CD4-positive, alpha-beta T cell treated with Interleukin-2 at 100 ng/mL for 4 hours (primary cell): ENCODE results near the gene NUB1.

Experiments used
- DNase-seq: peaks from one replicate; pipeline ENCODE4 v3.0.0-alpha.2; 2020; ENCODE audit warnings: low spot score

The NUB1 gene

DNA sequence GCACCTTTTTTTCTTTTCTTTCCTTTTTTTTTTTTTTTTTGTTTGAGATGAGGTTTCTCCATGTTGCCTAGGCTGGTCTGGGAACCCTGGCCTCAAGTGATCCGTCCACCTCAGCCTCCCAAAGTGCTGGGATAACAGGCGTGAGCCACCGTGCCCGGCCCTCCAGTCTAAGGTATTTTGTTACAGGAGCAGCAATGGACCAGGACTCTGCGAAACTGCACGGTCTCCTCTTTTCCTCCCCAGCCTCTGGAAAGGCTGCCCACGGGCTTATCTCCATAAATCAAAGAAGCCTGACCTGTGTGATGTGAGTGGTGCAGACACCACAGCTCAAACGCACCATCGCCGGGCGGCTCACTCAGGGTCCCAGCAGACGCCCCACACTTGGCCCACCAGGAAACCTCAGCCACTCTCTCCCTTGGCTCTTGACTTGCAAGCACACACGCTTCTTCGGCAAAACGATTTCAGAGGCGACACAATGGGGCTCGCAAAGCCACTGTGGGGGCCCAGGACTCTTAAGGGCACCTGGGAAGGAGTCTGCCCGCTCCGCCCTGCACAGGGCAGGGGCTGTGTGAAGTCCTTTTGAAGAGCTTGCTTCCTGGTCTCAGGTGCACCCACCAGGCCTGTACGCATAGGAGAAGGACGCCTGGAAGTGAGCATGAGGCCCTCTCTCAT is 47.6 kb downstream of the NUB1 start:
- no peak for DNase-seq

DNA sequence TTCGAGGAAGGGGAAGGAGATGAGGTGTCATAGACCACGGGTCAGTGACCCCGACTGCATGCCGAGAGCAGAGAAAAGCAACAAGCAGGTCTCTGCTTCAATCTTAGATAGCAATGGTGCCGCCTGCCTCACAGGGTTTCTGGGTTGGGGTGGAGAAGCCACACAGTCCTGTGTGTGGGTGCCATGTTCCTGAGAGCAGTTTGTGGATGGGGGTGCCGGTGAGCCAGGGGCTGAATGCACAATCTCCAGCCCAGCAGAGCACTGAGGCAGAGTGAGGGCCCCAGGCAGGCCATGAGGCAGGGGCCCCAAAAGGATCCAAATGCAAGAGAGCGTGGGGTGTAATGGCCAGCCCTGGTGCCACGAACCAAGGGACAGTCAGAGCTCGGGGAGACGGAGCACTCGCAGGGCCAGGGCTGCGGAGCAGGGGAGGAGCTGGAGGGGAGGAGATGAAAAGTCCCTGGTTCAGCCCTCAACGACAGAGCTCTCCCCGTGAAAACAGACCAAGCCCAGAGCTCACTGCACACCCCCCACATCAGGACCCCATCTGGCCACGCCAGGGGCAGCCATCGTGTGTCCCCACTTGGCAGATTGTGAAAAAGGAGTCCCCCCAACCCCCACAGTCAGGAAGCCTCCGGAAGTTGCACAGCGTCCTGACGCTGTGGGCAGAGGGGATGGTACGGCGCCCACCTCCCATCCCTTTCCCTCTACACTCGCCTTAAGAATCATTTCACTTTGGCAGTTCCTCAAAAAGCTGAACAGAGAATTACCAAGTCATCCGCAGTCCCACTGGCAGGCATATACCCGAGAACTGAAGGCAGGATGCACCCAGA is 48.4 kb downstream of the NUB1 start:
- no peak for DNase-seq

DNA sequence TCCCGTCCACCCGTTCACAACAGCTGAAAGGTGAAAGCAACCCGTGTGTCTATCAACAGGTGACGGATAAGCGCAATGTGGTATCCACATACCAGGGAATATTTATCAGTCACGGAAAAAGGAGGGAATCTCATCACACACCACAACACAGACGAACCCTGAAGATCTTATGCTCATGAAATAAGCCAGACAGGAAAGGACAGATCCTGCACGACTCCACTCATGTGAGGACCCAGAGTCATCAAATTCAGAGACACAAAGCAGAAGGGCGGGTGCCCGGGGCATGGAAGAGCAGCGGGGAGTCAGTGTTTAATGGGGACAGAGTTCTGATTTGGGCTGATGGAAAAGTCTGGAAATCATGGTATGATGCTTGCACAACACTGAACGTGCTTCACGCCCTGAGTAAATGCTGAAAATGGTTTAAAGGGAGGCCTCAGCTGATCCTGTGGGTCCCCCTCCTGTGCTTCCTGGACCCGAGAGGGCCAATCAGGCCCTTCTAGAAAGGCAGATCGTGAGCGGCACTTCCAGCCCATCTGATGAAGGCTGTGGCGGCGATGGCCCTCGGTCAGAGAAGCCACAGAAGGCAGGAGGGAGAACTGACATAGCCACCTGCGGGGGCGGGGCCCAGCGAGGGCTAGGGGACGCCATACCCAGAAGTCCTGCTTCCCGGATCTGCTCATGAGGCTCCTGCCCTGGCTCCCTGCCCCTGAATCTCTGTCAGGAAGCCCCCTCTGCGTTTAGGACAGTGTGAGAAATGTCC is 49.2 kb downstream of the NUB1 start:
- DNase-seq: no peak

DNA sequence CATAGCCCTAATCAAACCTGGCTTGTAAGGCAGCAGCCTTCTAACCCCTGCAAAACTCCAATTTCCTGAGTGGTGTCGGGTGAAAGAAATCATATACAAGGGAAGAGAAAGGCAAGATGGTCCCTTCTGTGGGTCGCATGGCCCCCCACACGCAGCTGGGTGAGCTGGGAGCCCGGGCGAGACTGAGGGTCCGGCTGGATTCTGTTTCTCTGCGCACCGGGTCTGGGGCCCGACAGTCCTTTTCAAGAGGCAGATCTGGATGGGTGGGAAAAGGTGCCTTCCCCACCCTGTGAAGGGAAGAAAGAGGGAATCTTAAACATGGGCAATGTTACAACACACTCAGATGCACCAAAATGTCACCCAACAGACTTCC is 49.7 kb downstream of the NUB1 start:
- no peak for DNase-seq

DNA sequence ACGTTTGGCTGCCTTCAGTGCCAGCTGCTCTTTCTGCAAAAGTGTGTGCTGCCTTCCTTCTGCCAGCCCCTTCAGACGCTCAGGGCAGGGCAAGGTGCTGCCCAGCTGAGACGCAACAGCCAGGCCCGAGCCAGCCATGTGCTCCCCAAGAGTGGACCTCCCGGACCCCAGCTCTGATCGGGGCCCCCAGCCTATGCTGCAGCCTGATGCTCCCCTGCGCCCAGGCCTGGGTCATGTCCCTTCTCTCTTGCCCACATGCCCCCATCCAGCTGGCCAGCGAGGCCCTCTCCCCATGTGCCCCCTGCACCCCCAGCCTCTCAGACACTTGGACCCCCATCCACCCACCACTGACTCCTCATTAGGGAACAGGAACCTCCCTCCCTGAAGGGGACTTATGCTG is 50.4 kb downstream of the NUB1 start:
- no peak for DNase-seq

DNA sequence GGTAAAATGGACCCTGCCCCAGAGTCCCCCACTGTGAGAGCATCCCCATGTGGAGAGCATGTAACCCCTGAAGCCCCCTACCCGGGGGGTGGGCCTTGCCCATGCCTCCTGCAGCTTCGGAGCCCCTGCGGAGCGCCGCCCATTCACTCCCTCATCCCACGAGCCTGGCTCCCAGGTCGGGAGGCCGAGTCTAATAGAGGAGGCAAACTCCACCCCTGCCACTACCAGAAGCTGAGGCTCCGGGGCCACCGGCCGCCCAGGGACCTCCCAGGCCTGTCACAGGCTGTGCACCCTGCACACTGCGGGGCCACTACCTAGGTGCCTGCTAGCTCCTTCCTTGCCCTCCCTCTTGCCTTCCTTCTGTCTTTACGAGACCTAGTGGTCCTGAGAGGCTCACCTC is 50.8 kb downstream of the NUB1 start:
- no peak for DNase-seq

DNA sequence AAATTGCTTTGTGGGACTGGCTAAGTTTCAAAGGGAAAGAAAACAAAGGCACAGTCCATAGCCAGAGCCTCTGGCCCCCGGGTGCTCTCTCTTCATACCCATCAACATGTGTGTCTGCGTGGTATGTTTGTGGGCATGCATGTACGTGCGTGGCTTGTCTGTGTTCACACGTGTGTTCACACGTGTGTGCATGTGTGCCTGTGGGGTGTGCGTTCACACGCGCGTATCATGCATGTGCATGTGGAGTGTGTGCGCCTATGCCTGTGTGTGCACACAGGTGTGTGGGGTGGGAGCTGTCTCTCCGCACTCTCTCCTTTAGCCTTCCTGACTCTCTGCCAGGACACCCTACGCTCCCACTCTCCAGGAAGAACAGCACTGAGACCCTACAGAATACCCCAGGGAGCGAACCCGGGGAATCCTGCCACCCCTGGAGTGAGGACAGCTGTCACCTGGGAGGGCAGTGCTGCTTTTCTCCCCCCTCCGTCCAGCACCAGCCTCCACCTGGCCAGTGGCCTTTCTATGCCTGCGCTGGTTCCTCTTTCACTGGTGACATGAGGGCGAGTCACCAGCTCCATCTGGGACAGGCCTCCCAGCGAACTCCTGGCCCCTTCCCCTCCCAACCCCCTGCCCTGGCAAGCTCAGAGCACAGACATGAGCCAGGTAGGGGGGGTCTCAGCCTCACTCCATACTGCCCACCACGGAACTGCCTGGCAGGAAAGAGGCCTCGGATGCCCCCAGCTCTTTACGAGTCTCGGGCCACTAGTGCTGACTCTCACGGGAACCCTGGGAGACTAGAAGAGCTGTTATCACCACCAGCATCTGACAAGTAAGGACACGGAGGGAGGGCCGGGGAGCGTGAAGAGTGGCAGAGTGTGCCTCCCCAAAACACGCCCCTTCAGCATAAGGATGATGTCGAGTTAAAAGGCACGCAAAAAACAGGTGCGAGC is 51.7 kb downstream of the NUB1 start:
- DNase-seq: no peak

DNA sequence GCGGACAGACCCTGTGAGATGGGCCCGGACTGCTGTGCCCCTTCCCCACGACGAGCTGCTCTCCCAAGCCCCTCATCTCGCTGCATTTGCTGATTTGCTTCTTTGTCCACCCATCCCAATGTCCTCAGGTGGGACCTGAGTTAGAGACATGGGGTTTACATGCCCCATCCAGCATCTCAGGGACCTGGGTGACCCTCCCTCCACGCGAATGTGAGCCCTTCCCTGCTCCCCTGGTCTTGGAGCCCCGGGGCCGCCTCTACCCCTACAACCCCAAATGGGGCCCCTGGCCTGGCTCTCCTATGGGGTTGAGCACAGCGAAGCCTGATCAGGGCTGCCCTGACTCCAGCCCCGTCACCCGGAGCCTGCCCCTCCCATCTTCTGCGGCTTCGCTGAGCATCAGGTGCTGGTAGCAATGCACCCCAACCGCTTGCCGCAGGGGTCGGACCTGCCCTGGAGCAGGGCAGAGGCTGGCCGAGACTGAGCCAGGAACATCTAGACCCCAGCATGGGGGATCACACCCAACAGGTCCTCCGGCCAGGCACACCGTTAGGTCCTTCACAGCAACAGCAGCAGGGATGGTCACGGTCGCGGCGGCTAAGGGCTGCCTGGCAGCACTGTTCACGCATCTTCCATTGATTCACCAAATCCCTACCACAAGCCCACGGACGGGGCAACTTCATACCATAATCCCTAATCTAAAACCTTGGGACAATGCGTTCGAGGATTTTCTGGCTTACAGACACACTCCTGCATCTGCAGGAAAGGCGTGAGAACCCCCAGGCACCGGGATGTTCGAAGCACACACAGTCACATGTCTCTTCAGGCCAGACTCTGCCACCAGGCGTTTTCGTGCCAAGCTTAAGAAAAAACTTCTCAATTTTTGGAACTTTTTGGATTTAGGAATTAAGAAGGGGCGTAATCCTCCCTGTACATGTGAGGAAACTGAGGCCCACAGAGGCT is 52.7 kb downstream of the NUB1 start:
- no peak for DNase-seq

DNA sequence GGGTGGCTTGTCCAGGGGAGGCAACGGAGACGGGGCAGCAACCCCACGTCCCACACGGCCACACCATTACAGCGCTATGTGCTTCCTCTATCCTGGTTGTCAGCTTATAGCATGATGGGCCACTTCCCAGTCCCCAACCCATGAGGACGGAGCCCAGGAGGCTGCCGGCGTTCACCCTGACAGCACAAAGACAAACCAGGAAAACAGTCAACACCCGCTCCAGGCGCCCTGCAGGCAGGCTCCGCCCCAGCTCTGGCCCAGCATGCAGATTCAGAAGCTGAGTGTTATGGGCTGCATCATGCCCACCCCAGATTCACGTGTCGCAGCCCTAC is 53.4 kb downstream of the NUB1 start:
- DNase-seq: no peak

DNA sequence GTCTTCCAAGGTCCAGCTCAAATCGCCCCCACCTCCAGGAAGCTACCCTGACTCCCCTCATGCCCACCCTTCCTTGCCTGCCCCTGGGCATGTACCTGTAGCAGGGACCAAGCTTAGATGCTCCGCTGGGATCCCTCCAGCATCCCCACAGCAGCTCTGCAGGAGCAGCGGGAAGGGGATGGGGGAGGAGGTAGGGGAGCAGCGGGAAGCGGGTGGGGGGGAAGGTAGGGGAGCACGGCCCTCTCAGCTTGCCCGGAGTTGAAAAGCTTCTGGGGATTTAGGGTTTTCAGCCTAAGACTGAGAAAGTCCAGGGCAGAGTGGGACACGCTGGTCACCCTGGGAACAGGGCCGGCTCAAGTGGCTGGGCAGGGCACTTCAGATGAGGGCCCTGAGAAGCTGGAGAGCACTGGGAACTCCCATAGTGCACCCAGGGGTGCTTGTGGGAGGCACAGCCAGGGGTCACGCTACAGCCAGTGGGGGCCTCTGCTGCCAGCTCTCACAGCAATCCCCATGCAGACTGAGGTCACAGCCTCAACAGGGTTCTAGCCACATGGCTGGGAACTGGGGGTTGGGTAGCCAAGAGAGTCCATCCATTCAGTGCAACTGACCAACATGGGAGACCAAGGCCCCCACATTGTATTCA is 54.8 kb downstream of the NUB1 start:
- no peak for DNase-seq

DNA sequence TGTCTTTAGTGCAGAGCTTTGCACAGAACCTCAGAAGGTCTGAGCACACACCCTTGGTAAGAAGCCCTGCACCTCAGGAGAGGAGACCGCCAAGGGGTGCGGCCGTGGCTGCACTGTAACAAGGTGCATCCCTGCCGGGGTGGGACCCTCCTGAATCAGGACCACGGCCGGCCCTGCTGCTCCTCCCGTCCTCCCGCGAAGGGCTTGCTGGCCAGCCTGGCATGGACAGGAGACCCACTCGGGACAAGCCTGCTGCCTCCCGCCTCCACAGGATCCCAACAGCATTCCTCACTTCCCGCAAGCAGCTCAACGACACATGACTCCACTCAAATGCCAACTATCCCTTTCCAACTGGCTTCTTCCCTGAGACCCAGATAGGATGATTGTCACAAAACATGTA is 55.4 kb downstream of the NUB1 start:
- DNase-seq: no peak

DNA sequence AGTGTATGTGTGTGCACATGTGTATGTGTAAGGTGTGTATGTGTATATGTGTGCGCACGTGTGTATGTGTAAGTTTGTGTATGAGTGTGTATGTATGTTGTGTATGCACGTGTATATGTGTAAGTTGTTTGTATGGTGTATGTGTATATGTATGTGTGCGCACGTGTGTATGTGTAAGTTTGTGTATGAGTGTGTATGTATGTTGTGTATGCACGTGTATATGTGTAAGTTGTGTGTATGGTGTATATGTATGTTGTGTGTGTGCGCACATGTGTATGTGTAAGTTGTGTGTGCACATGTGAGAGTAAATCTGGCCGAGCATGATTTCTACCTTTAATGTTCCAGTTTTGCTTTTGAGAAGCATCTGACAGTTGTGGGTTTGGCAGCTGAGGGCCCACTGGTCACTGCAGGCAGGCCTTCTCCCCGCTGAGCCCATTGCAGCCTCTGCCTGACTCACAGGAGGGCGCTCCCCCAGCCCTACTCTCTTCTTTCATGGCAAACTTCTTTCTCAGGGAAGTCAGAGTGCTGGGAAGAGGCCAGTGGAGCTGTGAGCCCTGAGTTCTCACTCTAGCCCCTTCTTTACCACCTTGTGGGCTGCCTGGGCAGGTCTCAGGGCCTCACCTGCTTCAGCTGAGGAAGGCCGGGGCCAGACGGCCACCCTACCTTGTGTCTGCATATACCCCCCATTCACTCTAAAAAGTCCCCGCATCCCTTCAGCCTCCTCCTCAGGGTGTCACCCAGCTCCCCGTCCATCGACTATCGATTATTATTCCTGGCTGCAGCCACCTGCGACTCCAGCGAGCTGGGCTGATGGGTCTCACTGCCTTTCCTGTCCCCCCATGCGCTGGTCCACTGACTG is 57.1 kb downstream of the NUB1 start:
- no peak for DNase-seq

DNA sequence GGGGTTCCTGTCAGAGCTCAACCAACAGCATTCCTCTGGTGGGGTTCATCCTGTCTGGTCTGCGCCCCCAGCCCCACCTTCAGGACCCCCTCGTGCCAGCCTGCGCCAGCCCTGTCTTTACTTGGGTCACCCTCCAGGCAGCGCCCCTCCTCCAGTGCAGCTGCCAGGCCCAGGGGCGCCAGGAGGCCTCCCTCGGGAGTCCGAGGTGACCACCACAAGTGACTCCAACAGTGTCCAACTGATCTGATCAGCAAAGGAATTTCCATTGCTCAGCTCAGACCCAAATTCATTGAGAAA is 57.6 kb downstream of the NUB1 start:
- DNase-seq: no peak

DNA sequence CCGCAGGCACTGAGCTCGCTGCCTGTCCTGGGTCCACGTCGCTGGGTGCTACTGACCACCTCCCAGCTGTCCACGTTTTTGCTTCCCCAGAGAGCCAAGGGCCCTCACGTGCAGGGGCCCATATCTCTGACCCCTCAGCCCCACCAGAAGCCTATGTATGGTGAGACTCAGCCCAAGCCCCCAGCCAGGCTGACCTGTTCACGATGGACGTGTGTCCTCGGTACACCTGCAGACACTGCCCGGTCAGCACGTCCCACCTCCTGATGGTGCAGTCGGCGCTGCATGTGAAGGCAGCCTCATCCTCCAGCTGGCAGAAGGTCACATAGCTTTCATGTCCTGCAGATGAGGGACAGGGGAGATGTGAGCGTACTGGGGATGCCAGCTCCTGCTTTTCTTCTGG is 58.3 kb downstream of the NUB1 start:
- DNase-seq: no peak

DNA sequence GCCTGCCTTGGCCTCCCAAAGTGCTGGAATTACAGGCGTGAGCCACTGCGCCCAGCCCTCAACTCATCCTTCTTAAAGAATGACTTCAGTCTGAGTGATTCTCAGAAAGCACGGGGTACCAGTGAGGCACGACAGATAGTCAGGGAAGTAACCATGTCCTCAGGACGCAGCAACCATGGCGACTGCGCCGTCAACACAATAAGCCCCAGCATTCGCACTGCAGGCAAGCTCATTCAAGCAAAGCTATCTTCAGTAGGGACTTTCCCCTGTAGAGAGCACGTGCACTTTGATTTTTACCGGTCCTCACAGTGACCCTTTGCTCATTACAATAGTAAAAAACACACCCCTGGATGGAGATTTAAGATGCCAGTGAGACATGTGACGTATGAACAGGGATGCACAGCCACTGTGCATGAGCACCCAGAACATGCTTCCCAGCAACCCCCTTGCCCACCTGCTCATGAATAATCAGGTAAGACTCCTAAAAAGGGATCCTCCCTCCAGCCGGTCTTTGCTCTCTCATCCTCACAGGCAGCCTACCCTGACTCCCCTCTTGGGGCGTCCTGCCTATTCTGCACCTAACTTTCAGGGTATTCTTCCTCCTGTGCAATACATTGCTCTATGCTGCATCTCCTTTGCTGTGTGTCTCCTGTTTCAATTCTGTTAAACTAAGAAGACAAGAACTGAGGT is 59.2 kb downstream of the NUB1 start:
- DNase-seq: peak; percentile 20

DNA sequence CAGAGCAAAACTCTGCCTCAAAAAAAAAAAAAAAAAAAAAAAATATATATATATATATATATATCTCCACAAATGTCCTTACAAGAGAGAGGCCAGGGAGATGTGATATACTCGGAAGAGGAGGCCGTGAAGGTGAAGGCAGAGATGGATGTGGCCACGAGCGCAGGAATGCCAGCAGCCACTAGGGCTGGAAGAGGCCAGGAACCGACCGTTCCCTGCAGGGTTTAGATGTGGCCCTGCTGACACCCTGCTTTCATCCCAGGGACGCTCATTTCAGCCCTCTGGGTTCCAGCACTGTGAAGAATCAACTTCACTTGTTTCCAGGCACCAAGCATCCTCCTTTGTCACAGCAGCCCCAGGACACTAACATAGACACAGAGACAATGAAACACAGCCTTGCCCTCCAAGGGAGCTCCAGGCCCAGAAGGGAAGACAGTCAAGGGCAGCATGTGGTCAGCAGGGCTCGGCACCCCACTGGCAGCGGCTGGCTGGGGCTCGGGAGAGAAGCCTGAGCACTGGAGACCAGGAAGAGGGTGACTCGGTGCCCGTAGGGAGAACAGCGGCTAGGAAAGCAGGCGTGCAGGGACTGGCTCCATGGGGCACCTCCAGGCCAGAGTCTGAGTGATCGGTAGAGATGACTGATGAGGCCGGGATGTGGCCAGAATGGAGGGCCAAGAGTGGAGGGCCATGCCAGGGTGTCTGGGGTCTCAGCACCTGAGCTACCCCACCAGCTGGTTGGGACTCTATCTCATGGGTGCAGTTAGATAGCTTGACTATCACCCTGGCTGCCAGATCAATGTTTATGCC is 60.6 kb downstream of the NUB1 start:
- no peak for DNase-seq

DNA sequence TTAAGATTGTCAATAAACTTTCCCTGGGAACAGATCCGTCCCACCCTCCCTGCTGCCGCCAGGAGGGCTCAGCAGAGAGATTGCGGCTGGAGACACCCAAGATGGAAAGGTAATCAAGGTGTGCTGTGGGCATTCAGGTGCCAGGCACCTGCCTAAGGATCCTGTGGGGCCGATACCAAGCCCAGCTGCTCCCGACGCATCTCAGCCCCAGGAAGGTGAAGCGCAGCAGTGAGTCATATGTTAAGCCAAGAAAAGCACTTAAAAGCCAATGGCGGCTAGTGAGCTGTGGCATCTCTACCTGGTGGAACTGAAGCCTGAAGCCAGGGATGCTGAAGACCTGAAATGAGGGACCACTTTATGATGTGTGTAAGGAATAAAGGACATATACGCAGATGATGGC is 62.2 kb downstream of the NUB1 start:
- DNase-seq: no peak
